Uterus (tissue), 2 donors: ENCODE measurements around the gene TRIM44.

Experiments used
- CTCF ChIP-seq, 4 experiments: fragments of 200-600 bp in 2 of 4; fragments of 450-650 bp in 2 of 4; sonication (generic) in 2 of 4; IDR thresholded peaks; one replicate each; pipeline ENCODE4 v1.5.1; 2016 to 2019; ENCODE audit warnings: antibody characterized with exemption in 4 of 4, mild to moderate bottlenecking in 2 of 4, moderate library complexity in 1 of 4
- POLR2A ChIP-seq, 2 donors: fragments of 450-650 bp; IDR thresholded peaks; one replicate each; pipeline ENCODE4 v1.6.1; 2016; ENCODE audit warnings: antibody characterized with exemption in 2 of 2, mild to moderate bottlenecking in 1 of 2, moderate library complexity in 1 of 2

DNA sequence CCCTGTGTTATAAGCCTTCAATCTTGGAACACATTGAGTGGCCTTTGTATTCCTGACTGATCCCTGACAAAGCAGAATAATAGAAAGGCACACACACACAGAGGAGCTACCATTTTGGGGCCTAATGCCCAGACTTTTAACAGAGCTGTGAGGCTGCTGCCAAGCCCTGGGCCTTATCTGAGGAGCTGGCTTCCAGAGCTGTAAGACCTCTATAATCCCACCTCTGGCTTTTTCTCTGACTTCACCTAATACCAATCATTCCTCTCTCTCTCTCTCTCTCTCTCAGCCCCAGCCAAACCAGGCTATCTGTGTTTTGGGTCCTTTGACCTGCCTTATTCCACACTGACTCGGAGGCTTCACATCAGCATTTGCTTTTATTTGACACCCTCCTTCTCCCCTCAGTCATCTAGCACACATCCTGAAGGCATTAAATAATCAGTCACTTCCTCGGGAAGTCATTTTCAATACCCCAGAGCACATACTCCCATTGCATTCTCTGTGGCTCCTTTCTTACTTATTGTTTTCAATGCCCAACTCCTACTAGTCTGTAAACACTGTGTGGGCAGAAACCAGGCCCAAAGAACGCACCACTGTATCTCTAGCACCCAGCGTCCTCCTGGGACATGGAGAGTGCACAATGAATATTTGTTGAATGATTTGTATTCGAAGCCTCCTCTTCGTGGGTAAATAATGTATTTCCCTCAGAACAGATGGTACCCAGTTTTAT is 21.2 kb upstream of the TRIM44 start:
- TF ChIP-seq CTCF (IDR thresholded peaks at IDR 0.05), result no peak
- no peak for TF ChIP-seq POLR2A (IDR thresholded peaks at IDR 0.05)
